Measurements from ENCODE around the gene PRTG.

The PRTG gene

DNA sequence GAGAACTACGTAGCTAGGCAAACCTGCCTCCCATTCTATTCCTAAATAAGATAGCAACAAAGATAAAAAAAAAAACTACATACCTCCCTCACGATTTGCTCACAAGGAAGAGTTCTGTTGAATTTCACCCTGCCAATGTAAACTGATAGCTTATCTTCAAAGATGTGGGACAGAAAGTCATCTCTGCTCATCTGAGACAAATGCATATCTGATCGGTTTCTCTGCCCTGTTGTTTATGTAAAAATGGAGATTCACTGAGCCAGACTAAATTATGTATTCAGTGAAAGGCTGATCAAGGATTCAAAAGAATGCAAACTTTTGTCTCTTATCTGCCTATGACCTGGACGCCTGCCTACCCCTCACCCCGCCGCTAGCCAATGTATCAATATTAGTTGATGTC, 166.0 kb downstream of the PRTG start:
- no peaks in the 10 kb centered on the region for H3K4me1 ChIP-seq (ENCODE audit: control insufficient read depth, insufficient read depth, low read length)
- no peak overlapping the region for H3K4me3 ChIP-seq (ENCODE audit: low read length)
- H3K9me3 ChIP-seq (ENCODE audit: control insufficient read depth, low read length), result no peaks in the 10 kb centered on the region
- no peak overlapping the region for H3K9ac ChIP-seq (ENCODE audit: low read length)
- no peaks in the 10 kb centered on the region for H3K36me3 ChIP-seq (ENCODE audit: control insufficient read depth, insufficient read depth, low read length)
- no peaks in the 10 kb centered on the region for H3K27me3 ChIP-seq (ENCODE audit: control insufficient read depth, insufficient read depth, low read length)

DNA sequence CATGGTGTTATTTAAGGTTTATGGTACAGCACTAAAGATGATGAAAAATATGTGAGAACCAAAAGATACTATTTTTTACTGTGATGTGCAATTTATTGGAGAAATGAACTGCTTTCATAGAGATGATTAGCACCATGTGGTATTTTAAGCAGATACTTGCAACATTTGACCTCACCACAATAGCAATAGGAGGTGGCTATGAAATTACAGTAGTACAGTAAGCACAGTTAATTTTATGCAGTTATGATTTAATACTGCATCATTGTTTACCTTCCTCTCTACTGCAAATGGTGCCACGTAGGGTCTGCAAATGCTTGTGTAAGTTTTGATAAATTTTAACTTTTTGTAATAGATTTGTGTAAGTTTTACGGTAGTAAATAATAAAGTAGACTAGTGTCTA, 168.9 kb downstream of the PRTG start:
- H3K27me3 ChIP-seq (ENCODE audit: control insufficient read depth, insufficient read depth, low read length), result no peaks in the 10 kb centered on the region
- H3K9me3 ChIP-seq (ENCODE audit: control insufficient read depth, low read length), result no peaks in the 10 kb centered on the region
- no peak overlapping the region for H3K4me3 ChIP-seq (ENCODE audit: low read length)
- no peak overlapping the region for H3K9ac ChIP-seq (ENCODE audit: low read length)
- H3K36me3 ChIP-seq (ENCODE audit: control insufficient read depth, insufficient read depth, low read length), result no peaks in the 10 kb centered on the region
- H3K4me1 ChIP-seq (ENCODE audit: control insufficient read depth, insufficient read depth, low read length), result no peaks in the 10 kb centered on the region

DNA sequence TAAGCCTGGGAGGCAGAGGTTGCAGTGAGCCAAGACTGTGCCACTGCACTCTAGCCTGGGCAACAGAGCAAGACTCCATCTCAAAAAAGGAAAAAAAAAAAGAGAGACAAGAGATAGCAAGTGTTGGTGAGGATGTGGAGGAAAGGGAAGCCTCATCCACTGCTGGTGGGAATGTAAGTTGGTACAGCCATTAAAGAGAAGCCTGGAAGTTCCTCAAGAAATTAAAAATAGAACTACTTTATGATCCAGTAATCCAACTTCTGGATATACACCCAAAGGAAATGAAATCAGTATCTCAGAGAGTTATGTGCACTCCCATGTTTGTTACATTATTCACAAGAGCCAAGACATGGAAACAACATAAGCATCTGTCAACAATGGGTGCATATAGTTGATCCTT, 169.7 kb downstream of the PRTG start:
- no peak overlapping the region for H3K9ac ChIP-seq (ENCODE audit: low read length)
- H3K36me3 ChIP-seq (ENCODE audit: control insufficient read depth, insufficient read depth, low read length), result no peaks in the 10 kb centered on the region
- no peak overlapping the region for H3K4me3 ChIP-seq (ENCODE audit: low read length)

DNA sequence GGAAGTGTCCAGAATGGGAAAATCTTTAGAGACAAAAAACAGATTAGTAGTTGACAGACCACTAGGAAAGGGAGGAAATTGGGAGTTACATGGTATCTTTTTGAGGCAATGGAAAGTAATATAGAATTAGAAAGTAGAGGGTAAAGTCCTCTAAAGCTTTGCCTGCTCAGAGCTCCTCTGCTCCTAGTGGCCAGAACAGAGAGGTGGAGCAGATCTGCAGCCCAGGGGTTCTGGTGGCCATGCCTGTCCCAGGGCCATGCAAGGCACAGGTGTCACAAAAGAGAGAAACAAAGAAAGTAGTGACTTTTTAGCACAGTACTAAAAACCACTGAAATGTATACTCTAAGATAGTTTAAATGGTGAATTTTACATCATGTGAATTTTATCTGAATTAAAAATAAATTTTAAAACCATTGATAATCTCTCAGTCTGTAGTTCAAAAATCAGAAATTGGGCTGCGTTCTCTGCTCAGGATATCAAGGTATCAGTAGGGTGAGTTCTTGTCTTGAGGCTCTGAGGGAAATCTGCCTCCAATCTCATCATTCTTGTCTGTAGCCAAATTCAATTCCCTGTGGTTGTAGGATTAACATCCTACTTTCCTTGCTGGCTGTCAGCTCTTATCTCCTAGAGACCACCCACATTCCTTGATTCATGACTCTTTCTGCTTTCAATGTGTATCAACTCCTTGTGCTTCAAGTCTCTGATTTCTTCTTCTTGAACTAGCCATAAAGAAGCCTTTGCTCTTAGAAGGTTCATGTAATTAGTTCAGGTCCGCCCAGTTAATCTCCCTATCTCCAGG, 178.4 kb downstream of the PRTG start:
- H3K4me3 ChIP-seq (ENCODE audit: low read length), result no peak overlapping the region
- H3K27me3 ChIP-seq (ENCODE audit: control insufficient read depth, insufficient read depth, low read length), result no peaks in the 10 kb centered on the region
- H3K9ac ChIP-seq (ENCODE audit: low read length), result no peak overlapping the region
- H3K9me3 ChIP-seq (ENCODE audit: control insufficient read depth, low read length), result no peaks in the 10 kb centered on the region
- no peaks in the 10 kb centered on the region for H3K36me3 ChIP-seq (ENCODE audit: control insufficient read depth, insufficient read depth, low read length)
- no peaks in the 10 kb centered on the region for H3K4me1 ChIP-seq (ENCODE audit: control insufficient read depth, insufficient read depth, low read length)

More for the DNA sequence above, 169.7 kb downstream of the PRTG start:
- Histone ChIP-seq H3K27me3 (ENCODE audit: control insufficient read depth, insufficient read depth, low read length) (no peaks in the 10 kb centered on the region), H3K4me1 (ENCODE audit: control insufficient read depth, insufficient read depth, low read length) (no peaks in the 10 kb centered on the region), H3K9me3 (ENCODE audit: control insufficient read depth, low read length) (no peaks in the 10 kb centered on the region)

DNA sequence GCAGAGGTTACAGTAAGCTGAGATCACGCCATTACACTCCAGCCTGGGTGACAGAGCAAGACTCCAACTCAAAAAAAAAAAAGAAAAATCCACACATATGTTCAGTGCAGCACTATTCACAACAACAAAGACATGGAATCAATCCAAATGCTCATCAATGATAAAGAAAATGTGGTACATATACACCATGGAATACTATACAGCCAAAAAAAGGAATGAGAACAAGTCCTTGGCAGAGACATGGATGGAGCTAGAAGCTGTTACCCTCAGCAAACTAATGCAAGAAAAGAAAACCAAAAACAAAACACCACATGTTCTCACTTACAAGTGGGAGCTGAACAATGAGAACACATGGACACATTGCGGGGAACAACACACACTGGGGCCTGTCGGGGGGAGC, 180.4 kb downstream of the PRTG start:
- Histone ChIP-seq H3K4me3 (ENCODE audit: low read length) (no peak overlapping the region), H3K36me3 (ENCODE audit: control insufficient read depth, insufficient read depth, low read length) (no peaks in the 10 kb centered on the region), H3K9me3 (ENCODE audit: control insufficient read depth, low read length) (no peaks in the 10 kb centered on the region)

More for the DNA sequence above, 180.4 kb downstream of the PRTG start:
- H3K27me3 ChIP-seq (ENCODE audit: control insufficient read depth, insufficient read depth, low read length), result no peaks in the 10 kb centered on the region
- no peak overlapping the region for H3K9ac ChIP-seq (ENCODE audit: low read length)
- no peaks in the 10 kb centered on the region for H3K4me1 ChIP-seq (ENCODE audit: control insufficient read depth, insufficient read depth, low read length)

Measured in mucosa of stomach (tissue), 1 donor.